Measurements from ENCODE around the gene PHACTR3. TPM values are rescaled to one million over a fixed set of nuclear protein-coding genes. Genes with fewer than 3 reads are reported as not detected.

The PHACTR3 gene
- total RNA-seq, 1 donor from 2014 or later, result 22.3 TPM

- Mint-ChIP-seq H3K4me1 (peaks cover 13% of the 10 kb centered on the region), H3K9me3 (peaks cover under 1% of the 10 kb centered on the region), H3K36me3 (ENCODE audit: low read depth) (no peaks in the 10 kb centered on the region), H3K27me3 (ENCODE audit: low read depth) (no peaks in the 10 kb centered on the region), H3K27ac (ENCODE audit: unreplicated experiment) (no peak overlapping the region), H3K4me3 (no peak overlapping the region)
- no peak for TF ChIP-seq CTCF (conservative IDR thresholded peaks at IDR 0.05)
- no peak for DNase-seq (ENCODE audit: low read depth, low spot score)
These were observed 217.4 kb downstream of the PHACTR3 start for GRCh38 chr20:59821788-59822187.

GRCh38 chr20:59822291-59823029 is 218.1 kb downstream of the PHACTR3 start:
- Mint-ChIP-seq H3K4me1 (peaks cover 13% of the 10 kb centered on the region), H3K4me3 (no peak overlapping the region), H3K36me3 (ENCODE audit: low read depth) (no peaks in the 10 kb centered on the region), H3K9me3 (no peaks in the 10 kb centered on the region), H3K27me3 (ENCODE audit: low read depth) (no peaks in the 10 kb centered on the region), H3K27ac (ENCODE audit: unreplicated experiment) (no peak overlapping the region)
- TF ChIP-seq CTCF (conservative IDR thresholded peaks at IDR 0.05), result no peak
- no peak for DNase-seq (ENCODE audit: low read depth, low spot score)

- H3K9me3 Mint-ChIP-seq, result no peaks in the 10 kb centered on the region
These were observed 218.7 kb downstream of the PHACTR3 start for GRCh38 chr20:59823030-59823423.

GRCh38 chr20:59823491-59824259 is 219.3 kb downstream of the PHACTR3 start:
- Mint-ChIP-seq H3K27ac (ENCODE audit: unreplicated experiment) (peak overlapping the region; percentile 43), H3K27me3 (ENCODE audit: low read depth) (no peaks in the 10 kb centered on the region), H3K4me1 (peaks cover 15% of the 10 kb centered on the region), H3K9me3 (no peaks in the 10 kb centered on the region), H3K36me3 (ENCODE audit: low read depth) (no peaks in the 10 kb centered on the region), H3K4me3 (no peak overlapping the region)
- no peak for DNase-seq (ENCODE audit: low read depth, low spot score)
- no peak for TF ChIP-seq CTCF (conservative IDR thresholded peaks at IDR 0.05)

More at GRCh38 chr20:59823030-59823423, 218.7 kb downstream of the PHACTR3 start:
- Mint-ChIP-seq H3K4me3 (no peak overlapping the region), H3K27ac (ENCODE audit: unreplicated experiment) (peak overlapping the region; percentile 86), H3K27me3 (ENCODE audit: low read depth) (no peaks in the 10 kb centered on the region), H3K4me1 (peaks cover 13% of the 10 kb centered on the region), H3K36me3 (ENCODE audit: low read depth) (no peaks in the 10 kb centered on the region)
- no peak for TF ChIP-seq CTCF (conservative IDR thresholded peaks at IDR 0.05)
- no peak for DNase-seq (ENCODE audit: low read depth, low spot score)

- H3K4me3 Mint-ChIP-seq, result no peak overlapping the region
- no peaks in the 10 kb centered on the region for H3K9me3 Mint-ChIP-seq
- no peak overlapping the region for H3K27ac Mint-ChIP-seq (ENCODE audit: unreplicated experiment)
- H3K27me3 Mint-ChIP-seq (ENCODE audit: low read depth), result no peaks in the 10 kb centered on the region
- no peak for TF ChIP-seq CTCF (conservative IDR thresholded peaks at IDR 0.05)
- DNase-seq (ENCODE audit: low read depth, low spot score), result no peak
- peaks cover 24% of the 10 kb centered on the region for H3K4me1 Mint-ChIP-seq
- H3K36me3 Mint-ChIP-seq (ENCODE audit: low read depth), result no peaks in the 10 kb centered on the region
These were observed 220.6 kb downstream of the PHACTR3 start for GRCh38 chr20:59824711-59825562.
